Measurements from ENCODE around the gene HAUS7.
A peak's percentile ranks its signal among the peaks of the same experiment; 100 is the strongest.

The HAUS7 gene

DNA sequence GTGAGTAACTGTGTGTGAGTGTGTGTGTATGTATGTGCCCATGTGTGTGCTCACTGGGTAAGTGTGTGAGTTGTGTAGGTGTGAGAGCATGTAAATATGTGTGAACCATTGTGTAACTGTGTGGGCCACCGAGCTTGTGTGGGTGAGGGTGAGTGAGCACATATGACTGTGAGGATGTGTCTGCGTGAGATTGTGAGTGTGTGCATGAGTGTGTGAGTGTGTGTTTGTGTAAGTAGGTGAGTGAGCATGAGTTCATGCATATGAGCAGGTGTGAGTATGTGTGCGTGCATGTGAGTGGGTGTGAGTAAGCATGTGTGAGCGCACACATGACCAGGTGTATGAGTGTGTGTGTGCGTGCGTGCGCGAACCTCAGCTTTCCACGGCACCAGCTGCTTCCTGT is 45.7 kb upstream of the HAUS7 start (continued):
- TF ChIP-seq, protein P1, sequence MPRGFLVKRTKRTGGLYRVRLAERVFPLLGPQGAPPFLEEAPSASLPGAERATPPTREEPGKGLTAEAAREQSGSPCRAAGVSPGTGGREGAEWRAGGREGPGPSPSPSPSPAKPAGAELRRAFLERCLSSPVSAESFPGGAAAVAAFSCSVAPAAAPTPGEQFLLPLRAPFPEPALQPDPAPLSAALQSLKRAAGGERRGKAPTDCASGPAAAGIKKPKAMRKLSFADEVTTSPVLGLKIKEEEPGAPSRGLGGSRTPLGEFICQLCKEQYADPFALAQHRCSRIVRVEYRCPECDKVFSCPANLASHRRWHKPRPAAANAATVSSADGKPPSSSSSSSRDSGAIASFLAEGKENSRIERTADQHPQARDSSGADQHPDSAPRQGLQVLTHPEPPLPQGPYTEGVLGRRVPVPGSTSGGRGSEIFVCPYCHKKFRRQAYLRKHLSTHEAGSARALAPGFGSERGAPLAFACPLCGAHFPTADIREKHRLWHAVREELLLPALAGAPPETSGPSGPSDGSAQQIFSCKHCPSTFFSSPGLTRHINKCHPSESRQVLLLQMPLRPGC (tag by site-specific recombination; IDR thresholded peaks at IDR 0.05), result no peak
- TF ChIP-seq ZNF548 (tag by site-specific recombination; IDR thresholded peaks at IDR 0.05) (no peak), ZFP69B (tag by site-specific recombination; IDR thresholded peaks at IDR 0.05) (no peak), SALL2 (tag by site-specific recombination; IDR thresholded peaks at IDR 0.05; ENCODE audit: borderline replicate concordance) (0 out of 2 replicates have a peak, but pooled peaks have one; percentile 54), ZNF366 (tag by site-specific recombination; conservative IDR thresholded peaks at IDR 0.05) (no peak), ZNF174 (tag by site-specific recombination; IDR thresholded peaks at IDR 0.05) (no peak), GLIS1 (tag by site-specific recombination; IDR thresholded peaks at IDR 0.05) (no peak), ZNF843 (tag by site-specific recombination; IDR thresholded peaks at IDR 0.05) (no peak), ZNF140 (tag by site-specific recombination; IDR thresholded peaks at IDR 0.05) (no peak), ZNF473 (tag by site-specific recombination; IDR thresholded peaks at IDR 0.05) (no peak), ZNF114 (tag by site-specific recombination; IDR thresholded peaks at IDR 0.05) (no peak), ZBTB21 (tag by site-specific recombination; IDR thresholded peaks at IDR 0.05) (no peak), ZFP37 (tag by site-specific recombination; IDR thresholded peaks at IDR 0.05) (no peak), ZNF292 (tag by site-specific recombination; IDR thresholded peaks at IDR 0.05; ENCODE audit: borderline replicate concordance, low read depth) (no peak), ZIC2 (tag by site-specific recombination; IDR thresholded peaks at IDR 0.05) (no peak), EGR2 (tag by site-specific recombination; IDR thresholded peaks at IDR 0.05; ENCODE audit: low read depth) (peak; percentile 95), SCRT2 (tag by site-specific recombination; IDR thresholded peaks at IDR 0.05) (no peak), ZFP3 (tag by site-specific recombination; IDR thresholded peaks at IDR 0.05; ENCODE audit: low read depth) (no peak)
- TF ChIP-seq, protein P2, sequence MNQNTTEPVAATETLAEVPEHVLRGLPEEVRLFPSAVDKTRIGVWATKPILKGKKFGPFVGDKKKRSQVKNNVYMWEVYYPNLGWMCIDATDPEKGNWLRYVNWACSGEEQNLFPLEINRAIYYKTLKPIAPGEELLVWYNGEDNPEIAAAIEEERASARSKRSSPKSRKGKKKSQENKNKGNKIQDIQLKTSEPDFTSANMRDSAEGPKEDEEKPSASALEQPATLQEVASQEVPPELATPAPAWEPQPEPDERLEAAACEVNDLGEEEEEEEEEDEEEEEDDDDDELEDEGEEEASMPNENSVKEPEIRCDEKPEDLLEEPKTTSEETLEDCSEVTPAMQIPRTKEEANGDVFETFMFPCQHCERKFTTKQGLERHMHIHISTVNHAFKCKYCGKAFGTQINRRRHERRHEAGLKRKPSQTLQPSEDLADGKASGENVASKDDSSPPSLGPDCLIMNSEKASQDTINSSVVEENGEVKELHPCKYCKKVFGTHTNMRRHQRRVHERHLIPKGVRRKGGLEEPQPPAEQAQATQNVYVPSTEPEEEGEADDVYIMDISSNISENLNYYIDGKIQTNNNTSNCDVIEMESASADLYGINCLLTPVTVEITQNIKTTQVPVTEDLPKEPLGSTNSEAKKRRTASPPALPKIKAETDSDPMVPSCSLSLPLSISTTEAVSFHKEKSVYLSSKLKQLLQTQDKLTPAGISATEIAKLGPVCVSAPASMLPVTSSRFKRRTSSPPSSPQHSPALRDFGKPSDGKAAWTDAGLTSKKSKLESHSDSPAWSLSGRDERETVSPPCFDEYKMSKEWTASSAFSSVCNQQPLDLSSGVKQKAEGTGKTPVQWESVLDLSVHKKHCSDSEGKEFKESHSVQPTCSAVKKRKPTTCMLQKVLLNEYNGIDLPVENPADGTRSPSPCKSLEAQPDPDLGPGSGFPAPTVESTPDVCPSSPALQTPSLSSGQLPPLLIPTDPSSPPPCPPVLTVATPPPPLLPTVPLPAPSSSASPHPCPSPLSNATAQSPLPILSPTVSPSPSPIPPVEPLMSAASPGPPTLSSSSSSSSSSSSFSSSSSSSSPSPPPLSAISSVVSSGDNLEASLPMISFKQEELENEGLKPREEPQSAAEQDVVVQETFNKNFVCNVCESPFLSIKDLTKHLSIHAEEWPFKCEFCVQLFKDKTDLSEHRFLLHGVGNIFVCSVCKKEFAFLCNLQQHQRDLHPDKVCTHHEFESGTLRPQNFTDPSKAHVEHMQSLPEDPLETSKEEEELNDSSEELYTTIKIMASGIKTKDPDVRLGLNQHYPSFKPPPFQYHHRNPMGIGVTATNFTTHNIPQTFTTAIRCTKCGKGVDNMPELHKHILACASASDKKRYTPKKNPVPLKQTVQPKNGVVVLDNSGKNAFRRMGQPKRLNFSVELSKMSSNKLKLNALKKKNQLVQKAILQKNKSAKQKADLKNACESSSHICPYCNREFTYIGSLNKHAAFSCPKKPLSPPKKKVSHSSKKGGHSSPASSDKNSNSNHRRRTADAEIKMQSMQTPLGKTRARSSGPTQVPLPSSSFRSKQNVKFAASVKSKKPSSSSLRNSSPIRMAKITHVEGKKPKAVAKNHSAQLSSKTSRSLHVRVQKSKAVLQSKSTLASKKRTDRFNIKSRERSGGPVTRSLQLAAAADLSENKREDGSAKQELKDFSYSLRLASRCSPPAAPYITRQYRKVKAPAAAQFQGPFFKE (tag by site-specific recombination; IDR thresholded peaks at IDR 0.05; ENCODE audit: borderline replicate concordance), result no peak
- TF ChIP-seq, protein P3, sequence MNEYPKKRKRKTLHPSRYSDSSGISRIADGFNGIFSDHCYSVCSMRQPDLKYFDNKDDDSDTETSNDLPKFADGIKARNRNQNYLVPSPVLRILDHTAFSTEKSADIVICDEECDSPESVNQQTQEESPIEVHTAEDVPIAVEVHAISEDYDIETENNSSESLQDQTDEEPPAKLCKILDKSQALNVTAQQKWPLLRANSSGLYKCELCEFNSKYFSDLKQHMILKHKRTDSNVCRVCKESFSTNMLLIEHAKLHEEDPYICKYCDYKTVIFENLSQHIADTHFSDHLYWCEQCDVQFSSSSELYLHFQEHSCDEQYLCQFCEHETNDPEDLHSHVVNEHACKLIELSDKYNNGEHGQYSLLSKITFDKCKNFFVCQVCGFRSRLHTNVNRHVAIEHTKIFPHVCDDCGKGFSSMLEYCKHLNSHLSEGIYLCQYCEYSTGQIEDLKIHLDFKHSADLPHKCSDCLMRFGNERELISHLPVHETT (tag by site-specific recombination; IDR thresholded peaks at IDR 0.05), result no peak
- TF ChIP-seq, protein P4, sequence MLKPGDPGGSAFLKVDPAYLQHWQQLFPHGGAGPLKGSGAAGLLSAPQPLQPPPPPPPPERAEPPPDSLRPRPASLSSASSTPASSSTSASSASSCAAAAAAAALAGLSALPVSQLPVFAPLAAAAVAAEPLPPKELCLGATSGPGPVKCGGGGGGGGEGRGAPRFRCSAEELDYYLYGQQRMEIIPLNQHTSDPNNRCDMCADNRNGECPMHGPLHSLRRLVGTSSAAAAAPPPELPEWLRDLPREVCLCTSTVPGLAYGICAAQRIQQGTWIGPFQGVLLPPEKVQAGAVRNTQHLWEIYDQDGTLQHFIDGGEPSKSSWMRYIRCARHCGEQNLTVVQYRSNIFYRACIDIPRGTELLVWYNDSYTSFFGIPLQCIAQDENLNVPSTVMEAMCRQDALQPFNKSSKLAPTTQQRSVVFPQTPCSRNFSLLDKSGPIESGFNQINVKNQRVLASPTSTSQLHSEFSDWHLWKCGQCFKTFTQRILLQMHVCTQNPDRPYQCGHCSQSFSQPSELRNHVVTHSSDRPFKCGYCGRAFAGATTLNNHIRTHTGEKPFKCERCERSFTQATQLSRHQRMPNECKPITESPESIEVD (tag by site-specific recombination; IDR thresholded peaks at IDR 0.05), result no peak

Measured in HEK293 (cell line).